NCI-H2196 (cell line): ENCODE data around the gene COL4A4.

Source experiments
- DNase-seq: peaks from one replicate; lab custom pipeline; 2025; ENCODE audit not compliant: unreplicated experiment; lab: John Stamatoyannopoulos, UW

COL4A4 gene

DNA sequence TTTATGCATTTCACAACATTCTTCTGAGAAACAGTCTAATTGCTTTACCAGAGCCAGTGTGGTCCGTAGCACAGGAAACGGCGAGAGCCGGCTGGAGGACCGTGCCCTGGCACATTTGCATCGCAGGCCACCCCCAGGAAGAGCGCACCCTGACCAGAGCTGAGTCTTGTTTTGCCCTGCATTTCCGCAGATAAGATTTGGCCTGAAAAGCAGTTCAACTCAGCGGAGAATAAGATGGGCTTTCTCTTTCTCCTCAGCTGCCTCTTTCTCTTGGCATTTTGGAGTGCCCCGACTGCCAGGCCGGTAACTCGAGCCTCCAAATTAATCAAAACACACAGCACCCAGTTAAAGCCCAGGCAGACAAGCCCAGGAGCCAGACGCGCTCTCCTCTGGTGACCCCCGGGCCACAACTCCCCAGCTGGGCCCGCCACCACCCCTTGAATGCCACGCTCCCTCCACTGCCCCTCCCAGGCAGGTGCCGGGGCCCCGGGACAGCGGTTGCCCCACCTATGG, 464 bp downstream of the COL4A4 start:
- no peak for DNase-seq

DNA sequence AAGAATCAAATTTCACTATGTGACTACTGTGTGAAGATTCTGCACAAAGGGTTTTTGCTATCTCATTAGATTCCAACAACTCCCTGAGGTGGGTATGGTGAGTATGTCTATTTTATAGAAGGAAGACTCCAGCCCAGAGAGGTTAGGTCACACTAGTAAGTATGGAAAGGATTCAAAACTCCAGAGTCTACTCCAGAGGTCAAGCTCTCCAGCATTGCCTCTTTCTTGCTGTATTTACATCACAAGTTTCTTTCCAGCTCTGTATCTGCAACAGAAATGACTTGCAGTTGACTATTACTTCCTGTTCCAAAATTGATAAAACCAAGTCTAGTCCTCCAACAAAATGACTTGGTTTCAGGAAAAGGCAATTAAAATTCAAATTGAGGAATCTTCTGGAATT, 2.1 kb downstream of the COL4A4 start:
- DNase-seq, result no peak

DNA sequence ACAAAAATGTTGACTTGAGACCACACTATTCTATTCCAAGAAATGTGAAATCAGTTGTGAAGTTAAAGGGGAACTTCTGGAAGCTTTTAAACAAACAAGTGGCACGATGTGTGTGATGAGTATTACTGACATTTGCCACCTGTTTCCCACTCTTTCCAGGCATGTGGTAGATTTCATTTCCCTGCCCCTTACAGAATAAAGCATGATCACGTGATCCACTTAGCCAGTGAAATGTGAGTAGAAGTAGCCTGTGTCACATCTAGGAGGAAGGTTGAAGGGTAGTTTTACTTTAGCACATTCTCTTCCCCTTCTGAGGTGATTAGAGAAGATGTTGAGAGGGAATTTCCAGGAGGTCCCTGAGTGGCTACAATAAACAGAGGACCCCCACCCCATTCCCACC, 3.8 kb downstream of the COL4A4 start:
- DNase-seq, result no peak

DNA sequence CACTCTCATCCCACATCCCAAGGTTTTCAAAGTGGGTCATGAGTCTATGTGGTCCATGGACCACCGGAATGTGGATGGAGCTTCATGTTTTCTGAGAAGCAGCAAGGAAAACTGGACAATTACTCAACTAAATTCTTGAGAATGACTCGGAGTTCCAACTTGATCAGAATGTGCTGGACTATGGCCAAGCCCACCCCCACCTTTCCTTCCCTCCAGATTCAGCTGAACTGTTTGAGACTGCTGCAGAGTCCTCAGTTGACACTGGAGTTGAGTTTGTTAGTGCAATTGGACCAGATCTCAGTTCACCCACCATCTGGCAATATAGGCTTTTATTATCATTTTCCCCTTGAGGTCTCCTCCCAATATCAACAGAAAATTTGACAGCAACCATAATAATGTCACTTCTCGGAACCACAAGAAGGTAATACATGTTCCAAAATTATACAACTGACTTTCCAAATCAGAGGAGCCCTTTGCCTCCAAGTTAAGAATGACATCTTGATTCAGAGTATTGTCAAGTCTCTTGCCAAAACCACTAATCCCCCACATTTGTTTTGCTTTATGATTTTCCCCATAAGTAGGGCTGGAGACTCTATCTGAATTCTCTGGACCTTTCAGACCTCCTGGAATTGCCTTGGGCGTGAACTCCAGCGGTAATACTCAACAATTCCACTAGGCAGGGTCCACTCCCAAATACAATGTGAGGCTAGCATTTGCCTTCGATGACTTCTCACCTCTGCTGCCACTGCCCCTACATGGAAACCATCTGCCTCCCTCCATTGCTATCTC, 8.8 kb downstream of the COL4A4 start:
- no peak for DNase-seq

DNA sequence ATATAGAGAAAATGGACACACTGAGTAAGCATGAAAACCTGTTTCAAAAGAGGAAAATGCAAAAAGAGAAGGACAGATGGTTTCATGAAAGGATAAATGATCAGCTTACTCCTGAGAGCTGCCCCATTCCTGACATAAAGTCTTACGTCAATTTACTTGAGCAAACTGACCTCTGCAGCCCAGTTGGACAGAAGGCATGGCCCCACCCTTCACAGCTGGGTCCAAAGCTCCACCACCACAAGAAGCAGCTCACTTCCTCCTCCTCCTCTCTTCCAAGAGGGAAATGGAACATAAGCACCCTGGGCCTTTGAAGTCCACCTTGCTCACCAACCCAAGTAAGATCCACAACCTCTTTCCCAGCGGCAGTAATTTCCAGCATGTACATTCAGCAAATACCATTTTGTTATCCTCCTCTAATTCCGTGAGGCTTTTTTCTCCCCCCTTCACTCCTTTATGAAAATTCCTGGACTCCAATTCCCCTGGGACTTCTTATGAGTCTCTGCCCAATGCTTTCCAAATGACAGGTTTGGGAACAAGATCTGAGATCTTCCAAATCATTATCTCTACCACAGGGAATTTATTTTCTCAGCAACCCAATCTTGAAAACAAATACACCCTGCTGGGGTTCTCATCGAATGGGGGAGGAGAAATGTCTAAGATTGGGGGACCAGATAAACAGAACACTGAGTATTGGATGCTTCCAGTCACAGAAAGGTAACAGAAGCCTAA, 10.1 kb downstream of the COL4A4 start:
- DNase-seq, result no peak

DNA sequence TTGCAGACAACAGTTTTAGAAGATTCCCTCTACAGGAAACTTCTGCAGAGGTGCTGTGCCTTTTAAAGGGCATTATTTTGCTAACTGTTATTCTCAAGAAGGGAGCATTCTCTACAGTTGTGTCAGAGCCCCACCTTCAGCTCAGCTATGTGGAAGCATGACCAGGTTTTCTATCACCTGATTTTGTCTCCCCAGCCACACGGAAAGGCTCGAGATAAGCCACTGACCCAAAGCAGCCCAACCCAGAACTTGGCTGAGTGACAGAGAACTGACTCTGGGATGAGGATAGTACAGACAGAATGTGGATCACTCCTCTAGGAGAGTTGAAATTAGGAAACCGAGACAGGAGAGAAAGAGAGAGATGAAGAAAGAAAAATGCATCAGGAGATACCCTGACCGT, 10.7 kb downstream of the COL4A4 start:
- no peak for DNase-seq

DNA sequence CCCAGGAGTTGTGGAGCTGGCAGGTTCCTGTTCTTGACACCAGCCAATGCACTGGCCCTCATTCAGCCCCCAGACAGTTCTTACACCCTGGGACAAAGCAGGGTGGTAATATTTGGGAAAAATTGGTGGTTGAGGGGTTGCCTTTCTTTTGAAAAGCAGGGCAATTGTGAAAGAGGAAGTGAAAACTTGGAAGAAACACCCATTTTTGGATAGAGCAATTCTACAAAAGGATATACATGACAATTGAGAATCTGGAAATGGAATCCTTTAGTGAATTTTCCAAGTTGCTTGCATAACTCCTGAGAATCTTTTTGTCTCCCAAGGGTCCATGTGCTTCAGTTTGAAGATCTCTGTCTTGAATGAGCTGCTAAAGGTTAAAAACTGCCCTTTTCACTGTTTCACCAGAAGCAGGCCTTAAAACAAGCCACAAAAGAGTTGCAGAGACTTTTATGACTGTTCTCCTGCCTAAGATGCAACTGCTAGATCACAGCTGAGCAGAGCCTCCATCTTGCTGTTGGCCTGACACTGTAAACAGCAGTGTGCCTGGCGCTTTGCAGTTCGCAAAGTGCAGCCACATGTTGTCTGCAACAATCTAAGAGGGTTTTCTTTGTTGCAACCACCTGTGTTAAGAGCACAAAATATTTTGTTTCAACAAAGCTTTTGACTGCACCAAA, 11.8 kb downstream of the COL4A4 start:
- no peak for DNase-seq

DNA sequence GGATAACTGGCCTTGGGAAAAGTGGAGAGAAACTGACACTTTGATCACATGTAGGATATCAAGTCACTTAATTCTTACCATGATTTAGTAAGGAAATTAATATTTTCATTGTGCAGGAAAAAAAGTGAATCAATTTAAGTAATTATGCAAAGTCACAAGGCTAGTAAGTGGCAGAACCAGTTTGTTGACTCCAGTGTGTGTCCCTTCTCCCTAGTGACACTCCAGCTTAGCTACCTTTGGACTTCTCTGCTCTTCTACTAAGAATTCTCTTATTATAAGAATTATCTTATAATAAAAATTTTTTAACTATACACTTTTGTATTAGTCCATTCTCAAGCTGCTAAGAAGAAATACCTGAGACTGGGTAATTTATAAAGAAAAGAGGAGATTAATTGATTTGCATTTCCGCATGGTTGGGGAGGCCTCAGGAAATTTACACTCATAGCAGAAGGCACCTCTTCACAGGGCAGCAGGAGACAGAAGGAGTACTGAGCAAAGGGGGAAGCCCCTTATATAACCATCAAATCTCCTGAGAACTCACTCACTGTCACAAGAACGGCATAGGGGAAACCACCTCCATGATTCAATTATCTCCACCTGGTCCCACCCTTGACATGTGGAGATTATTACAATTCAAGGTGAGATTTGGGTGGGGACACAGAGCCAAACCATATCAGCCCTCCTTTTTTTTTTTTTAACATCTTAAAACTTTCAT, 13.6 kb downstream of the COL4A4 start:
- no peak for DNase-seq

DNA sequence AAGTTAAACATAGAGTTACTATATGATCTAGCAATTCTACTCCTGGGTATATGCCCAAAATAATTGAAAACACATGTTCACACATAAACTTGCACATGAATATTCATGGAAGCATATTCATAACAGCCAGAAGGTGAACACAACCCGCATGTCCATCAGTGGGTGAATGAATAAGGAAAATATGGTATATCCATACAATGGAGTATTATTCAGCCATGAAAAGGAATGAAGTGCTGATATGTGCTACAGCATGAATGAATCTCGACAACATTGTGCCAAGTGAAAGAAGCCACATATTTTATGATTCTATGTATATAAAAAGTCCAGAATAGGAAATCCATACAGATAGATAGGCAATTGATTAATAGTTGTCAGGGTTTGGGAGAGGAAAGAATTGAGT, 15.9 kb downstream of the COL4A4 start:
- no peak for DNase-seq

DNA sequence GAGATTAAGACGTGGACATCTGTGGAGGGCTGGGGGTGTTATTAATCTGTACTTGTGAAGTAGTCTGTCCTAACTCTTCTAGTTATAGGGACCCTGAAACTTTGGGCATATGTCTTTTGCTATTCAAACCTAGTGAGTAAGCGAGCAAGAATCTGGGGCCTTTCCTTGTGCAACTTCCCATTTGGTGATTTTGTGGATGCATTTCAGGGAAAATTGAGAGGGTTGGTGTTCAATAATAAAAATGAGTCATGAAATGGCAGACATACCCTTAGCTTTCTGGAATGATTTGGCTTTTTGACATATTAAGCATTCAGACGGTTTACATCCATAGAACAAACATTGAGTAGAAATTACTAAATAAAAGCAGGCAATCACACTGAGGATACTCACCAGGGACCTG, 17.0 kb downstream of the COL4A4 start:
- no peak for DNase-seq

DNA sequence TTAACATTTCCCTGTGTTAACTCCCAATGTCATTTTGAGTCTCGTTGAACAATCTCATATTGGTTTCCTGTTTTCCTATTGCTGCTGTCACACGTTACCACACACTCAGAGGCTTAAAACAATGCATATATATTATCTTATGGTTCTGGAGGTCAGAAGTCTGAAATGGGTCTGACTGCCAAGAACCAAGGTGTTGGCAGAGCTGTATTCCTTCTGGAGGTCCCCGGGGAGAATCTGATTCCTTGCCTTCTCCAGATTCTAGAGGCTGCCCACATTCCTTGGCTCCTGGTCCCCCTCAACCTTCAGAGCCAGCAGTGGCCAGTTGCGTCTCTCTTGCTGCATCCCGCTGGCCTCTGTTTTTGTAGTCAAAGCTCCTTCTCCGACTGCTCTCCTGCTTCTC, 17.5 kb downstream of the COL4A4 start:
- DNase-seq, result no peak

DNA sequence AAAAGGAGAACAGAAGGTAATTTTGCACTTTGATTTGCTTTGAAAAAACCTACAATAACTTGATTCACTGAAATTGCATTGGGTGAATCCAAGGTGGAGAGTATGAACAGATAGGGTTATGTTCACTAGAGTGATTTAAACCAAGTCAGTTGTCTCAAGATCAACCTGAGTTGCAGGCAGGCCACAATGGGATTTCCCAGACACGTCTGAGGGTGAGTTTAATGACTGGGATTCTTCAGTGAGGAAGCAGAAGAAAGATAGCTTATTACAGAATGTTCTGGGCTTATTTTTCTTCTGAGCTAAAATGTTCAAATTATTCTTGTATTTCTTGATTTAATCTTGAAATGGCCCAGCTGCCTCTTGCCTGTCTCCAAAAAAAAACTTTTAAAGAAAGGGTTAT, 20.1 kb downstream of the COL4A4 start:
- no peak for DNase-seq

DNA sequence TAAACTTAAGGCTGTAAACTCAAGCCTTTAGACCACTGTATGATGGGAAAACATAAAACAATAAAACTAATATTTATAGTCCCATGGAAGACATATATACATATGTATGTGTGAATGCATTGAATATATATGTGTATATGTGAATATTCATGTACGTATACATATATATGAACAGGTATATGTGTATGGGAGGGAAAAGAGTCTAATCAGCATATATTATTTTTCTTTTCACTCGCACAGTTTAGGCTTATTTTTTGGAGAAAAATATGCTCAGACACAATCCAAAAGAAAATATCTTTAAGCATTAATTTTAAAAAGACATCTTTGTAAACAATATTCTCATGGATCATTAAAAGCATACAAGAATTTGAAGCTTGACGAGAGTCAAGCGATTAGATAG, 22.7 kb downstream of the COL4A4 start:
- no peak for DNase-seq

DNA sequence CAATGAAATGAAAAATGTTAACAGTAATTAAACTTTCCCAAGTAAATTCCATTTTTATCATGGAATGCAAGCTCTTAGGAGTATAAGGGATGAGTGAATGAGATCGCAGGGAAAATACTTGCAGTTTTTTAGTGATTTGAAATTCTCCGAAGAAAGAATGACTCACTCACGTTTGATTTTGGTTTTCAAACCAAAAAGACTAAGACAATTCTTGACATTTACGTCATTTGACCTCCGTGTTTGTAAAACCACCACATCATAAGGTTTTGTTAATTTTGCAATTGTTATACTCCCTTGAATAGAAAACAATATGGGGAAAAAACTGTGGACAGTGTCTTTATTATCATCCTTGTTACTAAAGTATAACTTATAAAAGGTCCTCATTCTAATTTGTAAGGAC, 29.4 kb downstream of the COL4A4 start:
- DNase-seq, result no peak

DNA sequence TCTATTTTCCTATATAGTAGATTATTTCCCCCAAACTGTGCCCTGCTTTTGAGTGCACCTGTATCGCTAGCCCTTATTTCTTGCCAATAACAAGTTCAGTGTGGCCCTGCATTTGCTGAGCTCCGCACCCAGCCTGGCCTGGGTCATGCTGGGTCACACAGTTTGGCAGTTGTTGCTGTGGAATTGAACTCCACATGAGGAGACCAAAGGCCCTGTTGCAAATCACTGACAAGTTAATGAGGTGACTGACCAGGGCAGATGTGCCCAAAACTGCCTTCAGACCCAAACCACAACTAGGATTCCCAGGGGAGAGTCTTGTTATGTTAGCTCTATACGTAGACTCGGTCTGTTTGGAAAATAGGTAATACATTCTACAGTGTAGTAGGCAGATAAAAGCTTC, 31.0 kb downstream of the COL4A4 start:
- no peak for DNase-seq

DNA sequence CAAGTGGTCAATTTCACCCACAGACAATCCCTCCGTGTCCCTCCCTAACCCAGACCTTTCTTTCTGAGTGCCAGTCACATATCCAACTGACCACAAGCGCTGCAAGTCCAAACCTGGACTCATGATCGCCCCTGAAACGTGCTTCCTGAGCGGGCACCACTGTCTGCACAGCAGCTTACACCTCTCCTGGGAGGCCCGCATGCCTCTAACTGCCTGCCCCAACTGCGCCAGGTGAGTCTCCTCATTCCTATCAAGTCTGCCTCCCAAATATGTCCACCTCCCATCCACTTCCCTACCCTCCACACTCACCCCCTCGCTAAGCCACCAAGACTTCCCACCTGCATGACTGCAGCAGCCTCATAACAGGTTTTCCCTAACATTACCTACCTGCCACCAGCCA, 33.4 kb downstream of the COL4A4 start:
- DNase-seq, result no peak

DNA sequence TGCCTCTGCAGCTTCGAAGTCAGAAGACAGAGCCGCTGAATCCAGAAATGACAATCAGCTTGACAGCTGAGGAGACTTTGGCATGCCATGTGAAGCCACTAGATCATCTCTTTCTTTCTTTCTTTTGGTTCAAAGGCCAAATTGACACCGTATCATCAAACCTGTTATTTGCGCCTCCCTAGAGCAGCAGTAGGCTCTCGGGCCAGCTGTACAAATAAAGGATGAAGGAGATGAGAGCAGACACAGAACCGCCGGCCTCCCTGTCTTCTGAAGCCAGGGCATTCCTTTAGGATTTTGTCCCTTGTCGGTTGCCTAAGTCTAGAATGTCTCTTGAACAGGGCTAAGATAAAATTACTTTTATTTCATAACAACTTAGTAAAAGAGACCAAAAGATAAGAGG, 36.8 kb downstream of the COL4A4 start:
- DNase-seq, result no peak

DNA sequence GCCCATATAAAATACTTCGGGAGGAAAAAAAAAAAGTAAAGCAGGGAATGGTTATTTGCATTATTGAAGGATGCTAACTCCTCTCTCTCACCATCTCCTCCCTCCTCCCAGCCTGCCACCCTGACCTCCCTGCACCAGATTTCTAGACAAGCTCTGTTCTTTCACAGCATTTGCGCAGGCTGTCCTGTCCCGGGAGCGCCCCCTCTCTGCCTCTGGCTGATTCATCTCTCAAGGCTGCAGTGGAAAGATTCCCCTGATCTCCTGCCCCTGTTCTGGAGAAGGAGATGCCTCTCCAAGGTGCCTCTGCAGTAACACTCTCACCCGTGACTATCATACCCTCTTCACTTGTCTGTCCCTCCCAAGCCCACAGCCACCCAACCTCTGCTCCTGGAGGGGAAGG, 38.5 kb downstream of the COL4A4 start:
- no peak for DNase-seq

DNA sequence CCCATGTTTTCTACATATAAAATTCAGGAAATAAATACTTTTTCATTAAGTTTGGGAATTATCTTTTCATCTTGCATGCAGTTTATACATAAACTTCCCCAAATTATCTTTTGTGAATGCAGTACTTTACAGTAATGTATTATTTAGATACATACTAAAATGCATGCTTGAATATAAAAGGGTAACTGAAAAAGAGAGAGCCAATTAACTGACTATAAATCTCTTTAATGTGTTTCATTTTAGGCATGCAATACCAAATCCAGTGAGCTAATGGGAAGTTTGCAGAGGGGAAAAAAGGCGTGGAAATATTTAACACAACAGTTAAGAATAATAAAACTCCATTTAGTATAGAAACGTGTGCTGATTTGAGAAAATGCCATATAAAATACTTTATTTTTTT, 39.2 kb downstream of the COL4A4 start:
- no peak for DNase-seq

DNA sequence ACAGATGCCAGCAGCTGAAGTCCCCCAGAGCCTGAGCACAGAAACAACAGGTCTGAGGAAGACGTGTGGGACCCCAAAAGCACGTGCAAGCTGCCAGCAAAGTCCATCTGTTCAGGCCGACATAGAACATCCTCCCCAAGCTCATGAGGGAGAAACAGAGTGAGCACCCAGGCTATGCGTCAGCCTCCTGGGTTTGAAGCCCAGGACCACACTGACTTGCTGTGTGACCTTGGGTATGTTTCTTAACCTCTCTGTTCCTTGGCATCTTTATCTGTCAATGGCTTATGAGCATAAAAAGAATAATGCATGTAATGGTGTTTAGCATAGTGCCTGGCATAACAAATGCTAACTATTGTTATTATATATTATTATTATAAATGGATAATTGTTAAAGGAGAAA, 40.3 kb downstream of the COL4A4 start:
- DNase-seq, result no peak

DNA sequence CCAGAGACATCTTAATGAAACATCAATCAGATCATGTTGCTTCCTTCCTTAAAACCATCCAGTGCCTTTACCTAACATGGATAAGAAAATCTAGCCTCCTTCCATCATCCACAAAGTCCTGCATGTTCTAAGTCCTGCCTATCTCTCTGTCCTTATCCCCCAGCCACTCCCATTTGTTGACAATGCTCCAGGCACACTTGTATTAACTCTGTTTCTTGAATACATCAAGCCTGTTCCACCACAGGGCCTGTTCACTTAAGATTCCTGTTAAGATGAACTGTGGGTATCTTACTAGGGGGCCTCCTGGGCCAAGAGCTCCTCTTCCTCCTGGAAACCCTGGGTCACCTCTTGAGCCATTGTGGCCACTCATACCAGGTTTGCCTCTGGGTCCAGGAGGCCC, 45.7 kb downstream of the COL4A4 start:
- no peak for DNase-seq
